GM06990 (cell line): ENCODE data around the gene STAT1.

Experiments
- DNase-seq: peaks from one replicate; pipeline ENCODE4 v3.0.0-alpha.2; 2011; ENCODE audit not compliant: insufficient read length; ENCODE audit errors: extremely low read depth
- H3K27me3 ChIP-seq: replicated peaks from 2 replicates; pipeline ENCODE4 v1.6.0; 2011; ENCODE audit warnings: low read length; ENCODE audit not compliant: control insufficient read depth, insufficient read depth
- H3K36me3 ChIP-seq: 2 replicates; pipeline ENCODE4 v1.5.1; 2011; ENCODE audit warnings: low read length; ENCODE audit not compliant: control insufficient read depth, insufficient read depth
- H3K4me3 ChIP-seq: replicated peaks from 2 replicates; pipeline ENCODE4 v1.5.1; 2011; ENCODE audit warnings: low read depth, mild to moderate bottlenecking, control low read depth, low read length
- TF ChIP-seq, protein P1 (sequence below): IDR thresholded peaks from 2 replicates; pipeline ENCODE4 v1.5.1; 2011; ENCODE audit warnings: low read length, control low read depth, mild to moderate bottlenecking, inconsistent platforms; ENCODE audit not compliant: insufficient read depth, poor library complexity, severe bottlenecking

STAT1 gene

DNA sequence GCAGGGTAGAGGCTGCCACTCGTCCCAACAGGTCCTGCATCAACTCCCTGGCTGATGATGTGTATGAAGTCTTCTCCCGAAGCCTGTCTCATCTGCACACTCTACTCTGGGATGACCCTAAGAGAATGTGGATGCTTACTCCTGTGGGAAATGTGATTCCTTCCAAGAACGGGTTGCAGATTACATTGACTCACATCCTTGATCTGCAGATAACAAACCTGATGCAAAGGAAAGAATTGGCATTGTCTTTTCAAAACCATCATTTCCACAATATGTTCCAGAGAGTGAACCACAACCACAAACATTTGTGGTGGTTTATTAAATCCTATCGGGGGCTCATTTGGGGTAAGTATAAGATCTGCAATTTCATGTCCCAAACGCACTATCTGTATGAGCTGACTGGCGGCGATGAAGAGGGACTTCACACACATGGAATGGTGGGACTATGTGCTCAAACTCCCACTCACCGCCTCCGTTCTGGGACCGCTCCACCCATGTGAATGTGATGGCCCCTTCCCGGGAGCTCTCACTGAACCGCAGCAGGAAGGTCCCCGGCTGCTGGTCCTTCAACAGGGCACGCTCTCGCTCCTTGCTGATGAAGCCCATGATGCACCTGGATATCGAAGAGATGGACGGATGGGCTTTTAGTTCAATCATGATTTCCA is 35.5 kb downstream of the STAT1 start:
- no peak for DNase-seq
- H3K27me3 ChIP-seq = no peaks in the 10 kb centered on the region

DNA sequence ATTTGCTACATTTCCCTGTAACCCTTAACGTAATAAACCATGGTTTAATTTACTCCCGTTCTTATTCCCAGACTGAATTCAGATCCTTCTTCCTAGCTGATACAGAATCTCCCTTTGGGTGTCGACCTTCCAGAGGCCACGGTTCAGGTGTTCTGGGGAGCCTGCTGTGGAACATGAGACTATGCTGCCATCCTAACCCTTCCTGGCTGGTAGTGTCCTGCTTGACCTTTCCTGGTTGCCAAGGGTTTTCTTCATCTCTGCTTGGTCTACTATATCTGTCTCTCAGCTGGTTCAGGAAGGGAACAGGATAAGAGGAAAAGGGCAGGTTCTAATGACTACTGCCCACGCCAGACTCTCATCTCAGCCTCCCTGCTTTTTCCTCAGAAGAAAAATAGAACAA is 36.5 kb downstream of the STAT1 start:
- no peak for DNase-seq
- TF ChIP-seq, protein P1, sequence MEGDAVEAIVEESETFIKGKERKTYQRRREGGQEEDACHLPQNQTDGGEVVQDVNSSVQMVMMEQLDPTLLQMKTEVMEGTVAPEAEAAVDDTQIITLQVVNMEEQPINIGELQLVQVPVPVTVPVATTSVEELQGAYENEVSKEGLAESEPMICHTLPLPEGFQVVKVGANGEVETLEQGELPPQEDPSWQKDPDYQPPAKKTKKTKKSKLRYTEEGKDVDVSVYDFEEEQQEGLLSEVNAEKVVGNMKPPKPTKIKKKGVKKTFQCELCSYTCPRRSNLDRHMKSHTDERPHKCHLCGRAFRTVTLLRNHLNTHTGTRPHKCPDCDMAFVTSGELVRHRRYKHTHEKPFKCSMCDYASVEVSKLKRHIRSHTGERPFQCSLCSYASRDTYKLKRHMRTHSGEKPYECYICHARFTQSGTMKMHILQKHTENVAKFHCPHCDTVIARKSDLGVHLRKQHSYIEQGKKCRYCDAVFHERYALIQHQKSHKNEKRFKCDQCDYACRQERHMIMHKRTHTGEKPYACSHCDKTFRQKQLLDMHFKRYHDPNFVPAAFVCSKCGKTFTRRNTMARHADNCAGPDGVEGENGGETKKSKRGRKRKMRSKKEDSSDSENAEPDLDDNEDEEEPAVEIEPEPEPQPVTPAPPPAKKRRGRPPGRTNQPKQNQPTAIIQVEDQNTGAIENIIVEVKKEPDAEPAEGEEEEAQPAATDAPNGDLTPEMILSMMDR = no peak
- Histone ChIP-seq H3K27me3 (no peaks in the 10 kb centered on the region), H3K36me3 (peaks cover 55% of the 10 kb centered on the region), H3K4me3 (no peak overlapping the region)

More for the DNA sequence above, 35.5 kb downstream of the STAT1 start:
- H3K36me3 ChIP-seq = peaks cover 56% of the 10 kb centered on the region
- no peak overlapping the region for H3K4me3 ChIP-seq
- TF ChIP-seq, protein P1 = no peak

DNA sequence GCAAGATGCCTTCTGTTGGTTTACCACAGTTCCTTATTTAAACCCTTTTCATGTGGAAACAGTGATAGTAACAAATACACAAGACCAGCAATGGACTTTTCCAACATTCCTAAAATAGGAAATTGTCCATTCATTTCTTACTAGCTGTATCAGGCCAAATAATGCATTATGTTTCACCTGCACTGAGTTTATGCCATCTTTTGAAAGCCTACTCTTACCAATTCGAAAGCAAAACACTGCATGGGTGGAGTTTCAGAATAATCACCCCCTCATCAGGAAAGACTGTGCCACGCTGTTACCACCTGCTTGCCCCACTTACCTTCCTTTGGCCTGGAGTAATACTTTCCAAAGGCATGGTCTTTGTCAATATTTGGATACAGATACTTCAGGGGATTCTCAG is 37.5 kb downstream of the STAT1 start:
- no peak overlapping the region for H3K4me3 ChIP-seq
- TF ChIP-seq, protein P1 = no peak
- no peaks in the 10 kb centered on the region for H3K27me3 ChIP-seq
- no peak for DNase-seq
- H3K36me3 ChIP-seq = peaks cover 54% of the 10 kb centered on the region

DNA sequence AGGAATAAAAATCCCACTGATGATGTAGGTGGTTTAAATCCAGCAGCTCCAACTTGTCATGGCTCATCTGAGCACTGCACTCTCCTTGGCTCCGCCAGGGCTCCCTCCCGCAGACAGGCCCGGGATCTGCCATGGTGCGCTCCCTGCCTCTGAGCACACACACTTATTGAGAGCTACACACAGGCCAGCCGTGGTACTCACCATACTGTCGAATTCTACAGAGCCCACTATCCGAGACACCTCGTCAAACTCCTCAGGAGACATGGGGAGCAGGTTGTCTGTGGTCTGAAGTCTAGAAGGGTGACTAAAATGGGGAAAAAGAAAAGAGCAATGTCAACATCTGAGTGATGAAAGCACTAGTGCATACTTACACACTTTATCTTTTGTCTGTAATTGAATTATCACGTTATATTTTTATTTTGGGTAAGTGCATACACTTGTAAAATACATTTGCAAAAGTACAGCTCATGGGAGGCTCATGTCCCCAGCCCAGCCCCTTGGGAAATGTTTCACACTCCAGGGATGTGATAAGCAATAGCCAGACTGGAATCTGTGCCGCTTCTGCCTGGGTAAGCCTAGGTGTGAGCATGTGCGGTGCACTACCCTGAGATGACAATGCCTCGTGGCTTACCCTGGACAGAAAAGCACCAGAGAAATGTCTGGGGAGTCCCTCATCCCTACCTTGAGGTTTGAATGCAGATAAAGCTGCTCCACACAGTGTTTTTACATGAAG is 39.2 kb downstream of the STAT1 start:
- Histone ChIP-seq H3K27me3 (no peaks in the 10 kb centered on the region), H3K36me3 (peaks cover 50% of the 10 kb centered on the region), H3K4me3 (no peak overlapping the region)
- no peak for DNase-seq
- TF ChIP-seq, protein P1 = no peak

DNA sequence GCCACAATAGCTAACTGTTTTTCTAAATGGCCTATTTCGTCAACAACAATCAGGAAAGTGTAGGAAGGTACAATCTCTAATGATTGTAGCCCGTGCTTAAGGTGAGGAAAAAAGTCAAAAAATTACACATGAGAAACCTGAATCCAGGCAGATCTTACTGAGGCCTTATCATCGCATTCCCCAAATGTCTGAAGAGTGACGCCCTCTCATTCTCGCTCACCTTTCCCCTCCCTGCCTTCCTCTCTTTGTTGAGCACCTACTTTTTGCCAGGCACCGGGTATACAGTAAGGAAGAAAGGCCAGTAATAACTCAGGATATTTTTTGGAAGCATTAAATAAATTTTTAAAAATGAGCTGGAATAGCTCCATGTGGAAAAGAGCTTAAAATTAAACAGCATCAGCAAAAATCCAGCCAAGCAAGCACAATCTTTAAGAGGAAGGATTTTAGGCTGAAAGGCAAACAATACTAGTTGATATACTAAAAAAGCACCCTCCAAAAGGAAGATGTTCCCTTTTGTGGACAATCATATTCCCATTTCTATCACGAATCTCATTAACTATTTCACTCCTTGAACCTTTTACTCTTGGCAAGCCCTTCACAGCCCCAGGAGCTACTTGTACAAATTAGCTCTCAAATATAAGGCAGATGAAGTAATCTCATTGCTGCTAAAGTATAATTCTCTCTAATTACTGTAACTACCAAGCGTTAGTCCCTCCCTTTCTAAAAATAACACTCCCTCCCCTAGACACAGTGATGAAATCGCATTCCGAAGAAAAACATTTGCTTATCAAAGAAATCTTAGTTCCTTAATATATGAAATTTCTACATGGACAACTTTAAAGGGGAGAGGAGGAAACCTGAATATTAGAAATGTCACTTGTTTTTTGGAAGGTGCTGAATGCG is 40.0 kb downstream of the STAT1 start:
- Histone ChIP-seq H3K27me3 (no peaks in the 10 kb centered on the region), H3K36me3 (peaks cover 49% of the 10 kb centered on the region), H3K4me3 (no peak overlapping the region)
- TF ChIP-seq, protein P1 = no peak
- DNase-seq = no peak
